GM18907 (cell line): ENCODE results near the gene NAPEPLD.
"Not testable (repeated sequence)": the region's sequence is repeated elsewhere in the genome, so short reads cannot be mapped to it uniquely, and the experiment has no call there.

Experiments used
- ATAC-seq: cut with Tn5 transposase; IDR thresholded peaks from one replicate; pipeline ENCODE4 v1.9.1; 2021; ENCODE audit warnings: mild to moderate bottlenecking, moderate library complexity; ENCODE audit not compliant: unreplicated experiment

The NAPEPLD gene

DNA sequence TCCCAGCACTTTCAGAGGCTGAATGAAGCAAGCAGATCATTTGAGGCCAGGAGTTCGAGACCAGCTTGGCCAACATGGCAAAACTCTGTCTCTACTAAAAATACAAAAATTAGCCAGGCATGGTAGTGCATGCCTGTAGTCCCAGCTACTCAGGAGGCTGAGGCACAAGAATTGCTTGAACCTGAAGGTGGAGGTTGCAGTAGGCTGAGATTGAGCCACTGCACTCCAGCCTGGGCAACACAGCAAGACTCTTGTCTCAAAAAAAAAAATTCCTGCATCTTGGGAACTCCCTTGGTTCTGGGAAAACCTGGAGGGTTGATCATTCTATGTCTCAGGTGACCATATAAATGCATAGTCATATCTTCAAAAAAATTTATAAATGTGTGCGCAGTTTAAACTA, 4.1 kb downstream of the NAPEPLD start:
- not testable (repeated sequence) for ATAC-seq

DNA sequence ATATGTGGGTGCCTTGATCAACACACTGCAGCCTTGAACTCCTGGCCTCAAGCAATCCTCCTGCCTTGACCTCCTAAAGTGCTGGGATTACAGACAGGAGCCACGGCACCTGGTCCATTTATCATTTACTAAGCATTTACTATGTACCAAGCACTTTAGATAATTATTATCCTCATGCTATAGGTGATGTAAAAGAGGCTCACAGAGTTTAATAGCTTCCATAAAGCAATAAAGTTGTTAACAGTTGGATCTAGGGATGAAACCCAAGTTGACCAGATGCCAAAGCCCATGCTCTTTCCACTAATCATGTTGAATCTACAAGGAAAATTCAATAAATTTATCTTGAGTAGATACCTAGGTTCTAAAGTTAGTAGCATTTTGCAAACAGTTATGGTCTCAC, 5.0 kb downstream of the NAPEPLD start:
- ATAC-seq = no peak

DNA sequence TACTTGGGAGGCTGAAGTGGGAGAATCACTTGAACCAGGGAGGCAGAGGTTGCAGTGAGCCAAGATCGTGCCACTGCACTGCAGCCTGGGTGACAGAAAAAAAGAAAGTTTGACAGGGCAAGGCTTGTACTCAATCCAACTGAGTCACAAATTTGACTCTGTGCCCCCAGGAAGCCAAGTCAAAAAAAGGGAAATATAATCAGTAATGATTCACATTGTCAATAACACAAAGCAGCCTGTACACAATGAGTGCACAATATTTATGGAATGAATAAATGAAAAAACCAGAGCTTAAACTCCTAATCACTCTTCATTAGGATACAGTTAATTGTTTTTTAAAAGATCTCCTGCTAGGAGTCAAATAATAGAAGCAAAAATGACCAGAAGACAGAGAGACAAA, 6.4 kb downstream of the NAPEPLD start:
- no peak for ATAC-seq

DNA sequence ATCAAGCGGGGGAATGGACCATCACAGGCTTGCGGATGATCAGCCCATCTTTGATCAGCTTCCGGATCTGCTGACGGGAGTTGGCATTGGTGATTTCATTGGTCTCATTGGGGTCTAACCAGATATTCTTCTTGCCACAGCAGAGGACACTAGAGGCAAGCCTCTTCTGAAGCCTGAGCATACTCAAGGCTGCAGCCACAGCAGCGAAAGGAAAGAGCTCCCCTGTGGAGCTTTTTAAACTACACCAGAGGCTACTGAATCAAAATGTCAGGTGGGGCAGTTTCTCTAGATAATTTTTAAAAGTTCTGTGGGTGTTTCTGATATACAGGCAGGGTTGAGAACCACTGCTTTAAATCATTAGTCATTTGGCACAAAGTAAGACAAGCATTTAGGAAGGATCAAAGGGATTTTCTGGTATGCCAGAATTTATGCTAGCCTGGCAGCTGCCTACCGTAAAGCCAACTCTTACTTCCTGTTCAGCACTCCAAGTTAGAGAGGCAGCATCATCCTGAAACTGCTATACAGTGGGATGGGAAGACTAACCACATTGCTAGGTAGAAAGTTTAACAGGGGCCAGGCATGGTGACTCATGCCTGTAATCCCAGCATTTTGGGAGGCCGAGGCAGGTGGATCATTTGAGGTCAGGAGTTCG, 7.0 kb downstream of the NAPEPLD start:
- no peak for ATAC-seq

DNA sequence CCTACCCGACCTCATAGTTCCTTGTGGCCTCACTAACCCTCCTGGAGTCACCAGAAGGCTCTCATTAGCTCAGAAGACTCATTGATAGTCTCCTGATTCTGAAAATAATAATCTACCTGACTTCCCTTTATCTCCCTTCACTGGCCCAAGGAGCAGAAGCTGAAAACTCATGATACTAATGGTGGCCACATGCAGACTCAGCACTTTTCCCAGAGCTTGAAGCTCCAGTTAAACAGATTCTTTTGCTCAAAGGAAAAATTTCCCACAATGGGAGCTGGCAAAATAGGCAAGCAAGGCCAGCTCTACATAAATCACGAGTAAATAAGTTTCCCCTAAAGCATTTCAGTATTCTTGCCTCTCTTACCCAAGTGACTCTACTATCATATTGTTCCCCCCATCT, 8.2 kb downstream of the NAPEPLD start:
- ATAC-seq = no peak

DNA sequence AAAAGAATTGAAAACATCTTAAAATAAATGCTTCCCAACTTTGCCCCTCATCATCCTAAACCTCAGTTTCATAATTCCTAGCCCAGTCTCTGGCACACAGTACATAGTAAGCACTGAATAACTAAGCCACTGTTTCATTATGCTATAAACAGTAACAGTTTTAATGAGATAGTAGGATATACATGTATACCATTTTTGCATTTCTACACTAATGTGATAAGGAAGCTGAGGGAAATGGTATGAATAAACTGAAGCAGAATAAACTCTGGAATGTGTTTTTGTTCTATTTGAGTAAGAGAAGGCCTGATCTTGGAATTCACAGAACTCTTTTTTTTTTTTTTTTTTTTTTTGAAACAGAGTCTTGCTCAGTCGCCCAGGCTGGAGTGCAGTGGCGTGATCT, 8.8 kb downstream of the NAPEPLD start:
- ATAC-seq = no peak

DNA sequence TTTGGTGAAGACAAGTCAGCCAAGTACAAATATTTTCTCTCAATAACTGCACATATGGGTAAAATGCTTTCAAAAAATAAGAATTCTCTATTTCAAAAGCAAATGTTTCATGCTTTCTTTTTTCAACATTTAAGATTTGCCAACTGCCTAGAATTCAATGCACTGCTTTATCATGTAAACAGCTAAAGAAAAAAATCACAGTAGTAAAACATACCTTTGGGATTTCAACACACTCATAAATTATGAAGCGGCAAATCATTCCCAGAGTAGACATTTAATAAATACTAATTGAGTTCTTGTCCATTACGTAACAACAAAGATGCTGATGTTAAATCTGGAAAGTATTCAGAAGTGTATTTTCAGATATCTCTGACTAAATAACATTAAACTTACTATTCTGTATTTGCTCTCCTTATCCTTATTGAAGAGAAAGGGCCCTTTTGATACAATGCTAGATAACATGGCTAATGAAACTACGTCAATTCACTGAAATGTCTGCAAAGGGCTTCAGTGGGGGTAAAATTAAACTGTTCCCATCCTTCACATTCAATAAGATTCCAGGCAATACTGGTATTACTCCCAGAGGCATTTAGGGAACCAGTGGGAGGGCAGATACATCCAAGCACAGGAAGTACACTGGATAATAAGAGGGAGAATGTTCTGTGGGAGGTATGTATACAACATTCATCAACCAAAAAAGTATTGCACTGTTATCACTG, 13.9 kb downstream of the NAPEPLD start:
- ATAC-seq = no peak

DNA sequence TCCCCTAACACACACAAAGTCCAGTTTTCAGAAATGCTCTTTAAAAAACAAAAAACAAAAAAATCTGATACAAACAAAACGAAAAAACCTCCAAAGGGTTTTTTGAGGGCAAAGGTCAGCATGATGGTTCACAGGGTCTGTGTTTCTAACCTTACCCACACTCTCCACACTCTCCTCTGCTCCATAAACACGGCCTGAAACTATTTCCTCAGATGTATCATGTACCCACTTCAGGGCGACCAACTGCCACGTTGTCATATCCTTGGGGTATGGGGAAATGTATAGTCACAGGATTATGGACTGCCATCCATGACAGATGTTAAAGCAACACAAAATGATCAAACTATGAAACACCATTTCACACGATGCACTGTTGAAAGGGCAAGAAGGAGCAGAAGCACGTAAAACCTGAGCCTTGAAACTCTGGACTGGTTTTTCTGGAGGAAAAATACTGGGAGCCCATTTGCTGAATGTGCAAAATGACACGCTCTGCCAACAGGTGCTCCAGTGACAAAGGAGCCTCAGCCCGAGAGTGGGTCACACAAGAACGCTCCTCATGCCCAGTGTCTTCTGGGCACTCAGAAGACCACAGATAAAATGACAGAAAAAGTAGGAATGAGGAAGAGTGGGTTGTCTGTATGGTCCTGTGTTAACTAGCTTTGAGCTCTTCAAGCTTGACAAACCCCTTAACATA, 15.8 kb downstream of the NAPEPLD start:
- ATAC-seq = no peak

DNA sequence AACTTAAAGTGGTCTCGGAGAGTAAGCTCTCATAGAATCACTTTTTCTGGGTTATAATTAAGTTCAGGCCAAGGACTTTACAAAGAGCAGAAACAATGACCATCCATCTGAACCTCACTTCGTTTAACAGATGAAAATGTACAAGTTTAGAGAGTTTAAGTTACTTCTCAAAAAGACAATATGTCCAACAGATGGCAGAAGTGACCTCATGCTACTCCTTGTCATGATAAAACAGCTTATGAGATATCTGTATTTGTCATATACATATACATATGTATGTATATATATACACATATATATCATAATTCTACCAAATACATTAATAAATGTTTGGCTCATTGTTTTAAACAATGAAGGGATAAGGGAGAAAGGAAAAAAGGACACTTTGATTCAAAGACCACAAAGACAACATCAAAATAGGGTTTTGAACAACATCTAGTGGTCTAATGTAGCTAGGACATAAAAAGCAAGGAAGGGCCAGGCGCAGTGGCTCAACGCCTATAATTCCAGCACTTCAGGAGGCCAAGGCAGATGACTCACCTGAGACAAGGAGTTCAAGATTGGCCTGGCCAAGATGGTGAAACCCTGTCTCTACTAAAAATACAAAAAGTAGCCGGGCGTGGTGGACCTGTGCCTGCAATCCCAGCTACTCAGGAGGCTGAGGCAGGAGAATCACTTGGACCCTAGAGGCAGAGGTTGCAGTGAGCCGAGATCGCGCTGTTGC, 17.8 kb downstream of the NAPEPLD start:
- ATAC-seq = no peak

DNA sequence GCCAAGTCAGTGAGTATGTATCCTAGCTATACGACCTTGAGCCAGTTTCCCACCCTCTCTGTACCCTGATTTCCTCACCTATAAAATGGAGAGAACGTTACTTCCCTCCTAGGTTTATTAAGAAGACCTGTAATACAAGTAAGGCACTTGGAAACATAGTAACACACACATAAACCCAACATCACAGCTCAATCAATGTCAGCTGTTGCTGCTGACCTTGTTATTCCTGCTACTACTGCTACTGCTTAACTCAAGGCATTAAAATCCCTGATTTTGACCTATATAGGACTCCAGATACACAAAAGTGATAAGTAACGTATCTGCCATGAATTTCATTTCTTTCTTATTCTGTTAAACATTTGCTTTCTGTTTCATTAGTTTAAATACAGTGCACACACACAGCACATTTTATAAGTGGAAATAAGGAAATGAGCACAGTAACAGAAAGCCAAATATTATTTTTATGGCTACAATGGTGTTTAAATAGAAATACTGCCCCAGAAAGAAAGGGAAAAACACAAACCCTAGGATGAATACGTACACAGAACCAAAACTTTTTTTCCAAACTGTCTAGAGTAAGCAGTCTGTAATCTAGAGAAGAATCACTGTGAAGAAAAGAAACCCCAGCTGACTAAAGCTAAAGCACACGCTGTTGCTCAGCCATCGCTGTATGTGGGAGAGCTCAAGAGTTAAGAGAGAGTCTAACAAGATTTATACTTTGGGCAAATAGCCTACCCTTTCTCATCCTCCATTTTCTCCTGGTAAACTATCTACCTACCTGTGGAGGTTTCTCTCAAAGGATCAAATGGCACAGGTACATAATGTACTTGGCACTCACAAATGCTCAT, 19.0 kb downstream of the NAPEPLD start:
- no peak for ATAC-seq

DNA sequence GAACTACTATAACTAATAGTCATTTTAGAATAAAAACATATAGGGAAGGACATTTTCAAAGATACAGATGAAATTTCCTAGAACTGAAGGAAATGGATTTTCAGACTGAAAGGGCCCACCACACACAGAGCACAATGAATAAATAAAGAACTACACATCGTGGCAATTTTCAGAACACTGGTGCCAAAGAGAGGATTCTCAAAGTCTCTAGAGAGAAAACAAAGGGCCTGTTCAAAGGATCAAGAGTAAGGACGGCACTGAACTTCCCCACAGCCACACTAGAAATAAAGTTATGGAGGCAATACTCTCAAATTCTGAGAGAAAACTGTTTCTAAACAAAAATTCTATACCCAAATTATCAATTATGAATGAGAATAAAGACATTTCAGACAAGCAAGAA, 21.9 kb downstream of the NAPEPLD start:
- no peak for ATAC-seq

DNA sequence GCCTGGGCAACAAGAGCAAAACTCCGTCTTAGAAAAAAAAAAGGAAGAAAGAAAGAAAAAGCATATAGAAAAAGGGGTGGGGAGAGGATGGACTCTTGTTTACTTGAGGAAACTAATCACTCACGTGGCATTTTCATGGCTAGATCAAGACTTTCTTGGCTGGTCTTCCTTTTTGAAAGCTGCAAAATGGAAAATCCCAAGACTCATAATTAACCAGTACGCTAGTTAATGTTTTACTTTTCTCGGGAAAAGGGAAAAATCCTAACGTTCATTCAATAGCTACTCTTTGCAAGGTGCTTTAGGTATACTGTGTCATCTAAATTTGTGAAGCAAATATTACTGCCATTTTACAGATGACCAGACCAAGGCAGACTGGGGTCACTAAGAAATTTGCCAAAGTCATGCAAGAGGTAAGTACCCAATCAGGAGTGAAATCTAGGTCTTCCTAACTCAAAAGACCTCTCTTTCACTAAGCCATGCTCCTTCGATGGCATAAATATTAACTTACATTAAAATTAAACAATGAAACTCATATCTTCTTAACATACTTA, 24.4 kb downstream of the NAPEPLD start:
- ATAC-seq = no peak

DNA sequence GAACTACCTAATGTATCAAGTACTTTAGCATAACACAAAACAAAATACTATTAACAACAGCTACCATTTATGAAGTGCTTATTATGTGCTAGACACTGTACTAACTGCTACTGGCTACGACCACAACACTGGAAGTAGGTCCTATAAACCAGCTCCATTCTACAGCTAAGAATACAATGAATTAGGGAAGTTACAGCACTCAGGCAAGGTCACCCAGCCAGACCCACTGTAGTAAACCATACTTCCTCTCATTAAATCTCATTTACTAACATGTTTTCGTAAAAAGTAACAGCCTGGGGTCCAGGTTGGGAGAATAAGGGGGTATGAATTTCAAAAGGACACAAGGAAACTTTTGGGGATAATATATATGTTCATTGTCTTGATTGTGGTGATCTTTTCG, 25.4 kb downstream of the NAPEPLD start:
- no peak for ATAC-seq

DNA sequence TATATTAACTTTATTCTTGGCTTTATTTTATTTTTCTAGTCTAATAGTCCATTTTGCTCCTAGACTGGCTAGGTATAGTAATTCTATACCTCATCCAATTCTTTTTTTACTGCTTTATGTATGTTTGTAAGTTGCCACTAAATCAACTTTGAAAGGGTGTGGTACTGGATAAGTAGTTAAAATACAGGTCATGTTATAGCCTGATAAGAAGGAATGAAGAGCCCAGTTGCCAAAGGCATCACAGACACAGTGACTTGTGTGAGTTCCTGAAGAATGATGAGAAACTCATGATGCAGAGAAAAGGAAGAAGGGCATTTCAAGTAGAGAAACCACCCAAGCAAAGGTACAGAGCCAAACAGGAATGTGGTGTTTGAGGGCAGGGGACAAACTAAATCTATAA, 27.3 kb downstream of the NAPEPLD start:
- ATAC-seq = no peak

DNA sequence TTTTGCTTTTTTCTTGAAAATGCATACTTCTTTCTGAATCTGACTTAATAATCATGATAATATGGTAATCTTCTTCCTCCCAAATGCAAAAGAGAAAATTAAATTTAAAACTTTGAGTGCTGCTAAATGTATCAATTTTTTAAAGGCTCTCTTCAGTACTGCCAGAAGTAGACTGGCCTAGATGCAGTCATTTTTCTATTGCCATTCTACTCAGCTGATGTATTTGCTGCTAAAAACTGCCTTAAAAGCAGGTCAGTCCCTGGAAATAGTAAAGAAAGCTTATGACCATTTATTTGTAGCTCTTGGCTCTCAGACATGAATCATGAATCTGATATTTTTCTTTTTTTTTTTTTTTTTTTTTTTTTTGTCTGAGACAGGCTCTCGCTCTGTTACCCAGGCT, 28.5 kb downstream of the NAPEPLD start:
- no peak for ATAC-seq

DNA sequence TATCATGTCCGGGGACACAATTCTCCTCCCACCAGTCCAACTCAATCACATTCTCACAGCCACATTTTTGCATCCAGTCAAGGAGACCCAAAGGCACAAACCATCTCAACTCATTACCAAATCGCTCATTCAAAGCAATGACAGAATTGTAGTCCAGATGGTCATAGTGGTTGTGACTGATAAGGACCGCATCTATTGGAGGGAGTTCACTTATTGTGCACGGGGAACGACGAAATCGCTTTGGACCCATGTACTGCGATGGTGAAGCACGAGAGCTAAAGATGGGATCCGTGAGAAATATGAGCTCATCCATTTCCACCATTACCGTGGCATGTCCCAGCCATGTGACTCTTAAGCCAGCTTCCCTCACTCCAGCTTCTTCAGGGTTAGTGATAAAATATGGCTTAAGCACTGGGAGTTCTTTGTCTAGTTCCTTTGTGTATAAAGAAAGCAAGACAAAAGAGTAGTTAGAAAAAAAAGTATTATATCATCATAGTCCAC, 29.1 kb downstream of the NAPEPLD start:
- ATAC-seq = no peak

DNA sequence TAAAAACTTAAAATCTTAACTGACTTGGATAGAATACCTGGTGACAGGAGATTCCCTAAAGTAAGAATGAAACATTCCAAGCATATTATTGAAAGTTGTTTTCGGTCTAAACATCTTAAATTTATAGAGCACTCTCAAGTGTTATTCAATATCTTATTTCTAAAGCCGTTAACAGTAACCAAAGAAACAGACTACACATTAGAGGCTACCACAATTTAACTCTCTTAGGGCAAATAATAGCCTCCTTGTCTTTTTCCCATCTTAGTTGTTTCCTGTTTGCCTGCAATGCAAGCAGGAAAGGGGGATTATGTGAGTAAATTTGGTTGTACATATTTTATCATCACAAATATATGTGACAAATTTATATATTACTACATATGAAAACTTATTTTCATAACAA, 31.4 kb downstream of the NAPEPLD start:
- ATAC-seq = no peak

DNA sequence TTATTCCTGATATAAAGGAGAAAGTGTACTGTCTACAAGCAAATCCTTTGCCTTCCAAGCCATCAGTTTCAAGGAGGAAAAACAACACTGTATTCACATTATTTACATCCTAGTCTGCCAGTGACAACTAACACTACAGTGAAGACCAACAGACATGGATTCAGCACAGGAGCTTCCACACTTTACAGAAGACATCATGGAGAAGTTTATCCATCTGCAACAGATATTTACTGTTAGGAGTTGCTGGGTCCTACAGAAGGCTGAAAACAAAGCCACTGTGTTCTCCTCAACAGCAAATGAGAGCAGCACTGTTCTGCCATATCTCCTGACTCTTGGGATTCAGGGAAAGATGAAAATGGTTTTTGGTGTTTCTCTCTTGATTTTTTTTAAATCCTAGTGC, 31.9 kb downstream of the NAPEPLD start:
- ATAC-seq = no peak

DNA sequence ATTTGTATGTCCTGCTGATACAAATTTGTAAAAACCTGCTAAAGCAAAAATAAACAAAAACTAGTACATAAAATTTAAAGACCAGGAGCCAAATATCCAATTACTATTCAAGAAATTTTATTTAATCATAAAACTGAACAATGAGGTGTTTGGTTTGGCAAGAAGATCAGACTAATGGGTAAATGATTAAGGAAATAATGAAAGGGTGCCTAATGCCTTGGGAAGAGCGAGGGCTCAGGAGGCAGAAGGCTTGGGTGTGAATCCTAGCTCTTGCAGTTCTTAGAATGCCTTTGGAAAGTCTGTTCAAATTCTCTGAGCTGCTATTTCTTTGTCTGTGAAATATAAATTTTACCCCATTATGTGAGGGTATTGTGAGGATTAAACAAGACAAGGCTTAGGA, 32.4 kb downstream of the NAPEPLD start:
- ATAC-seq = no peak

DNA sequence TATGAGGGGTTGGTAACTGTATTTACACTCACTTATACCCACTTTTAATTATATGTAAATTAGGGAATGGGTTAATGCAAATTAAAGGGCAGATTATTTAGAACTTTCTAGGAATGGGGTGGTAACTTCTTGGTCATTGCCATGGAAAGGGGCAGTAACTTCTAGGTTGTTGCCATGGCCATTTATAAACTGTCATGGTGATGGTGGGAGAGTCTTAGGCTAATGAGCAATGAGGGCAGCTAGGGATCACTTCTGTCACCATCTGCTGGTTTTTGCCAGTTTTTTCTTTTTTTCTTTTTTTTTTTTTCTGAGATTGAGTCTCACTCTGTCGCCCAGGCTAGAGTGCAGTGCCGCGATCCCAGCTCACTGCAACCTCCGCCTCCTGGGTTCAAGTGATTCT, 33.1 kb downstream of the NAPEPLD start:
- no peak for ATAC-seq
